T-helper 1 cell (primary cell): Measurements from ENCODE around the gene TGM2.

Experiments
- DNase-seq, 5 donors: peaks; one replicate each; pipeline ENCODE4 v3.0.0-alpha.2; 2012 to 2020

TGM2 gene

DNA sequence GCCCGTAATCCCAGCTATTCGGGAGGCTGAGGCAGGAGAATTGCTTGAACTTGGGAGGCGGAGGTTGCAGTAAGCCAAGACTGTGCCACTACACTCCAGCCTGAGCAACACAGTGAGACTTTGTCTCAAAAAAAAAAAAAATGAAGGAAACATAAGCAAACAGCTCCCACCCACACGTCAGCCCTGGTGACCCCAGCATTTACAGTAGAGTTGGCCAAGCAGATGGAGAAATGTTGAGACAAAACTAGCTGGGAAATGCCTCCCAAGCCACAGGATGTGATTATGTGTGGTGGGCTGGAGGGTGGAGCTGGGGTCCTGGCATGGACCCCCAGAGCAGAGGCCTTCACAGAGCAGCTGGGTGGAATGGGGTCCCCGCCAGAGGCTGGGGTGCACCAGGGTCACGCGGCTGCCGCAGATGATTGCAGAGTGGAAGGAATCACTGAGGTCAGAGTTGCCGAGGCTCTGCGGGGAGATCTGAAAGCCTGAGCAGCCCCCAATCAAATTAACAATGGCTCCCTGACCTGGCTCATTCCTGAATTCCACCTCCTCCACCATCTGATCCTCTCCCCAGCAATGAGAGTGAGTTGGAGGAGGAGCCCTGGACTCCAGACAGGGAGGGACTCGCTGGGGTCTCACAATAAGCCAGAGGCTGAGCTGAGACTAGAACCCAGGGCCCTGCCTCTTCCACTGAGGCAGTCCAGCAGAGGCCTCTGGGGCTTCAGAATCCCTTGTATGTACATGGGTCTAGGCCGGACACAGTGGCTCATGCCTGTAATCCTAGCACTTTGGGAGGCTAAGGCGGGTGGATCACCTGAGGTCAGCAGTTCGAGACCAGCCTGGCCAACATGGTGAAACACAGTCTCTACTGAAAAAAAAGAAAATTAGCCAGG is 34.7 kb upstream of the TGM2 start:
- no peak for DNase-seq

GRCh38 chr20:38198238-38198861 is 33.3 kb upstream of the TGM2 start:
- no peak for DNase-seq

DNA sequence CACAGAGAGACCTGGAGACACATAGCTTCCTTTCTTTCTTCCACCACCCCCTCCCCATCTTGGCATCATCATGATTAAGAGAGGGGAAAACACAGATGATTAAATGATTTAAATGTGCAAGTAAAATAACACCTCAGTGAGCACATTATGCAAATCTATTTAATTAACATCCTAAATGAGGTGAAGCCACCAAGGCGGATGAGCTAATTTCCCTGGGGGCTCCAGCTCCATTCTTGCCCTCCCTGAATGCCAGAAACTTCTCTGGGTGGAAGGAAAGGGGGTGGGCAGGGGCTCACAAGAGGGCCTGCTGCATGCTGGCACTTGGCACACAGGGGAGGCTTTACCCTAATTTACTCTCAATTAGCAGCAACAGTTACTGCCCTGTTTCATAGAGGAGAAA is 32.5 kb upstream of the TGM2 start:
- no peak for DNase-seq

DNA sequence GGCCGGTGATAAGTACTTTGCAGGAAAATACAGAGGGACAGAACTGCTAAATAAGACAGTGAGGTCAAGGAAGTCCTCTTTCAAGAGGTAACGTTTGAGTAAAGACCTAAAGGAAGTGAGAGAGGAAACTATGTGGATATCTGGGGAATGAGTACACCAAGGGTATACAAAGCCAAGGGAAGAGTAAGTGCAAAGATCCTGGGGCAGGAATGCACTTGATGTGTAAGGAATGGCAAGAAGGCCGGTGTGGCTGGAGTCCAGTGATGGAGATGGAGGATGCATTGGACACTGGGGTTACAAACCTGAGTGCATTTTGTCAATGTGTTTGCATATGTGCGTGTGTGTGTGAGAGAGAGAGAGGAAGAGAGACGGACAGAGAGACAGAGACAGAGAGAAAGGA is 32.1 kb upstream of the TGM2 start:
- DNase-seq = no peak

- DNase-seq = no peak
Measured at GRCh38 chr20:38196592-38196991, 31.5 kb upstream of the TGM2 start.

- DNase-seq = no peak
Measured at GRCh38 chr20:38196076-38196475, 31.0 kb upstream of the TGM2 start.

DNA sequence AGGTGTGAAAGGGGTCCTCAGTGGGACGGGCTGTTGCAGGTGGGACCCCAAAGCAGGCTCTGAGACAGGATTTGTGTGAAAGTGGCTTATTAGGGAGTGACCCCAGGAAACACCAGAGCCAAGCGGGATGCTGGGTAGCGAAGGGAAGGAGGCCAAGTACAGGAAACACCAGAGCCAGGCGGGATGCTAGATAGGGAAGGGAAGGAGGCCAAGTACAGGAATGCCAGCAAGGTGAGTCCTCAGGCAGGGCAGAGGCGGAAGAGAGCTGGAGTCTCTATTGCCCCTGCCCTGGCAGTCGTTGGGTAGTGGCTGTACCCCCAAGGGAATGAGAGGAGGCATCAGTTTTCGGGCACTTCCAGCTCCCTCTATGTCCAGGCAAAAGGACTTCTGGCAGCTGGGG is 30.5 kb upstream of the TGM2 start:
- DNase-seq = no peak

- no peak for DNase-seq
Measured at GRCh38 chr20:38194971-38195504, 30.0 kb upstream of the TGM2 start.

DNA sequence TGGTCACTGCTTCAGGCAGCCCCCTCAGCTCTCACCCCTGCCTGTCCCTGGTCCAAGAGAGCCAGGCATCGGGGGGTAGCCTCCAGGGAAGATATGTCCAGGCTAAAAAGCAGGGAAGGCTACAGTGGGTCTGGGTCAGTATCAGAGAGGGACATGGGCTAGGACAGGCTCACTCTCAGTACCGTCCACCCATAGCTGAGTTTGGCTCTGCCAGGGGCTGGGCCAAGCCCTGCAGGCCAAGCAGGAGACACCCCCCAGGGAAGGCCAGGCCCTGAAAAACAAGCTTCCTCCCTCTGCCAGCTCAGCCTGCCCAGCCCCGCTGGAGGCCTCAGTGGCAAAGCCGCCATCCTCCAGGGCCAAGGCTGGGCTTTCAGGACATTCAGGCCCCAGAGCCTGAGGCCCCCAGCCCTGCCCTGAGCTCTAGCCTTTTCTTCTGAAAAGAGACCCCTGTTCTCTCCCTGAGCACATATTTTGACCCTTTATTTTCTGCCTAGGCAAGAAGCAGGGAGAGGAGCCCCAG is 28.6 kb upstream of the TGM2 start:
- no peak for DNase-seq

DNA sequence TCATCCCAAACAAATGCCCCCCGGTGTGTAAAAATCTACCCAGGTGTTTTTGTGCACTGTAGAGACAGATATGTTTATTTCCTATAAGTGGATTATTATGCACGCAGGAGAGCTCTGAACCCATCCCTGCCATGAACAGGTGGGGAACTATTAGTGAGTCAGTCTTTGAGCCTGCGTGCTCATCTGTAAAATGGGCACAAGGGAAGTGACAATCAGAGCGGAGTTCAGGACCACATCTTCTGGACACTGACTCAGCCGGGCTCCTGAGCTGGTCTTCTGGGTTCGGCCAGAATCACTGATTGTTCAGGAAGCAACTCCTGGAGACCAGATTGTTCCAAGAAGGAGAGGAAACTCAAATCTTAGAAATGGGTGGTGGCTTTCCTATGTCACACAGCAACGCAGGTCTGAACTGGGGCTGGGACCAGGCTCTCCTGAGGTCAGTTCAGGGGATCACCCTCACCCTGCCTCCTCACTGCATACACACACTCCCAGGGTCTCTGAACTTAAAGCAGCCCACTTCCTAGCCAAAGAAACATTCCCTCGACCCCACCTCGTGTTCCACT is 27.3 kb upstream of the TGM2 start:
- no peak for DNase-seq

- no peak for DNase-seq
Measured at GRCh38 chr20:38191654-38192053, 26.6 kb upstream of the TGM2 start.

DNA sequence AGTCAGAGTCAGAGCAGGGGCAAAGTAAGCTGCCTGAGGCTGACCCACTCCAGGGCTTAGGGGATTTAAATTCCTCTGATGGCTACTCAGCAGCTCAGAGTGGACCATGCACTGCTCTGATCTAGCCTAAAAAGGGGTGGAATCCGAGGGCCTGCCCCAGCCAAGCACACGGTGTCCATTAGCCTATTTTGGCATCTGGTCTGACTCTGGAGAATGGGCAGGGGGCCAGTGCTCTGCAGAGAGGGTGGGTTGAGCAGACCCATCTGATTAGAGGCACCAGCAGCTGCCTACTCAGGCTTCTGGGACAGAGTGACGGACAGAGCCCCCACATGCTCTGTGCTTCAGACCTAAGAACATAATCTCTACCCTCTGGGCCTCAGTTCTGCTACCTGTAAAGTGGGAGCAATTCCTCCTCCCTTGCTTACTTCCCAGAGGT is 25.9 kb upstream of the TGM2 start:
- no peak for DNase-seq

DNA sequence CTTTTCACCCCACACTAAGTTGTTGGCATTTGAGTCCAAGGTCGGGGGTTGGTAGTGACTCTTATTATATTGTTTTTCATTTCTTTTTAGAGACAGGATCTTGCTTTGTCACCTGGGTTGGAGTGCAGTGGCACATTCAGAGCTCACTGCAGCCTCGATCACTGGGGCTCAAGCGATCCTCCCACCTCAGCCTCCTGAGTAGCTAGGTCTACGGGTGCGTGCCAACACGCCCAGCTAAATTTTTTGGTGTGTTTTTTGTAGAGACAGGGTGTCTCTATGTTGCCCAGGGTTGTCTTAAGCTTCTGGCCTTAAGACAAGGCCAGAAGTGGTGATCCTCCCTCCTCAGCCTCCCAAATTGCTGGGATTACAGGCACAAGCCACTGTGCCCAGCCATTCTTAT is 25.1 kb upstream of the TGM2 start:
- no peak for DNase-seq

DNA sequence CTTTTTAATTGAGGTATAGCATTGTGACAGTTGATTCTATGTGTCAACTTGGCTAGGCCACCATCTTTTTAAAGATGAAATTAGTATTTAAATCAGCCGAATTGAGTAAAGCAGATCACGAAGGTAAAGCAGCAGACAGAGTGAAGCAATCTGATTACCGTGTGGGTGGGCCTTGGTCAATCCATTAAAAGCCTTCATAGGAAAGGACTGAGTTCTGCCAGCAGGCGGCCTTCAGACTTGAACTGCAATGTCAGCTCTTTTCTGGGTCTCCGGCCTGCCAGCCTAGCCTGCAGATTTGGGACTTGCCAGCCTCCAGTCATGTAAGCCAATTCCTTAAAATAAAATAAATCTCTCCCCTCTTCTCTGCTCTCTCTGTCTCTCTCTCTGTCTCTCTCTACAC is 22.4 kb upstream of the TGM2 start:
- no peak for DNase-seq

GRCh38 chr20:38186788-38187221 is 21.7 kb upstream of the TGM2 start:
- DNase-seq = no peak

DNA sequence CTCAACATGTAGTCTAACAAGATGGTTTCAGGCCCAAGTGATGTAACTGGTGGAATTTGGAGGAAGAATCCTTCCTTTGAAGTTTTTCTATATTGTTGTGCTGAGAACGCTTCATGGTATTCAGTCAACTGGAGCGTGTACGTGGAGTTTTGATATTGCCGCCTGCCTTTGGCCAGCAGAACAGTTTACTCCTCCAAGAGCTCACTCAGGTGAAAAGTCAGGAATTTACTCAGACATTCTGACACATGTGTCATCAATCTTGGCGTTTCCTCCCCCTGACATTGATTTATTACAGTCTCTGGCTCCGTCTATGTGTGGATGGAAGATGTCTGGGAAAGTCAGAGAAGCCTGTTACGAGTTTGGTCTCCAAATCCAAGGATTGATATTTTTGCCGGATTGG is 19.0 kb upstream of the TGM2 start:
- no peak for DNase-seq

GRCh38 chr20:38181971-38182370 is 16.9 kb upstream of the TGM2 start:
- DNase-seq = no peak

- DNase-seq = no peak
Measured at GRCh38 chr20:38181207-38181801, 16.2 kb upstream of the TGM2 start.

GRCh38 chr20:38180781-38181180 is 15.7 kb upstream of the TGM2 start:
- DNase-seq = no peak

GRCh38 chr20:38179846-38180245 is 14.8 kb upstream of the TGM2 start:
- no peak for DNase-seq

DNA sequence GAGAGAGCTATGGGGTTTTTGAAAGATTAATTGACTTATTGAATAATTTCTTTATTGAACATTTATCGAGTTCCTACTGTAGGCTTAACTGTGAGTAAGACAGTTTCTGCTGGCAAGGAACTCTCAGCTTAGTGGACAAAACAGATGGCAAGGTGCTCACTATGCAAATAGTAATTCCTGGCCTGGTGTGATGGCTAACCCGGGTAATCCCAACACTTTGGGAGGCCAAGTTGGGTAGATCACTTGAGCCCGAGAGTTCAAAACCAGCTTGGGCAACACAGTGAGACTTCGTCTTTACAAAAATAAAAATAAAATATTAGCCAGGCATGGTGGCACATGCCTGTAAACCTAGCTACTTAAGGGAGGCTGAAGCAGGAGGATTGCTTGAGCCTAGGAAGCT is 13.5 kb upstream of the TGM2 start:
- no peak for DNase-seq

DNA sequence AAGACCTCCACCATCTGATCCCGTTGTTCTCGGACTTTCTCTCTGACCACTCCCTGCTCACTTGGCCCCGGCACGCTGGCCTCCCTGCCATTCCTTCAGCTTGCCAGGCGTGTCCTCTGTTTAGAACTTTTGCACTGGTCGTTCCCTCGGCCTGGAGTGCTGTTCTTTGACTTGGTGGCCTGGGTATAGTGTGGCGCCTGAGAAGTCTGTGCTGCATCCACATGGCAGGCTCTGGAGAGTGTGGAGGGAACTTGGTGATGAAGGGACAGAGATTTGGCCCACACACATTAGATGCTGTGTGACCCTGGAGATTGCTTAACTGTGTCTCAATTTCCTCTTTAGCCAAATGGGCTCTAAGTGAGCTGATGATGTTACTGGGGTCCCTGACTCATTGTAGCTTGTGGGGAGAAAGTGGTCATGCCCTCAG is 13.0 kb upstream of the TGM2 start:
- no peak for DNase-seq

GRCh38 chr20:38177201-38177600 is 12.1 kb upstream of the TGM2 start:
- no peak for DNase-seq
